Muscle layer of duodenum (tissue), 2 donors: ENCODE measurements around the gene SLC4A4.
"Not testable (repeated sequence)": the region's sequence is repeated elsewhere in the genome, so short reads cannot be mapped to it uniquely, and the experiment has no call there.

Experiments
- H3K27ac ChIP-seq: one replicate; pipeline ENCODE4 v1.7.0; 2013; ENCODE audit warnings: mild to moderate bottlenecking, low read length
- H3K27me3 ChIP-seq: one replicate; pipeline ENCODE4 v1.7.0; 2013; ENCODE audit warnings: low read depth, mild to moderate bottlenecking, control low read depth, low read length
- H3K36me3 ChIP-seq, 2 donors: one replicate each; pipeline ENCODE4 v1.7.0; 2013; ENCODE audit warnings: low read length in 2 of 2, control low read depth in 1 of 2, mild to moderate bottlenecking in 1 of 2; ENCODE audit not compliant: insufficient read depth in 2 of 2, control insufficient read depth in 1 of 2
- H3K4me1 ChIP-seq, 2 donors: one replicate each; pipeline ENCODE4 v1.7.0; 2013; ENCODE audit warnings: low read length in 2 of 2, mild to moderate bottlenecking in 2 of 2, control low read depth in 1 of 2, moderate library complexity in 1 of 2; ENCODE audit not compliant: insufficient read depth in 2 of 2, control insufficient read depth in 1 of 2
- H3K4me3 ChIP-seq, 2 donors: one replicate each; pipeline ENCODE4 v1.7.0; 2013; ENCODE audit warnings: low read length in 2 of 2, low read depth in 1 of 2, mild to moderate bottlenecking in 1 of 2
- H3K9me3 ChIP-seq, 2 donors: one replicate each; pipeline ENCODE4 v1.7.0; 2013; ENCODE audit warnings: low read length in 2 of 2, control low read depth in 1 of 2, mild to moderate bottlenecking in 1 of 2; ENCODE audit not compliant: control insufficient read depth in 1 of 2
- donor health status: healthy.

SLC4A4 gene

GRCh38 chr4:71383984-71384383 is 45.2 kb downstream of the SLC4A4 start:
- H3K4me1 ChIP-seq, result no peaks in the 10 kb centered on the region
- no peak overlapping the region for H3K27ac ChIP-seq
- no peaks in the 10 kb centered on the region for H3K36me3 ChIP-seq
- no peaks in the 10 kb centered on the region for H3K27me3 ChIP-seq
- H3K4me3 ChIP-seq, result no peak overlapping the region
- no peaks in the 10 kb centered on the region for H3K9me3 ChIP-seq

GRCh38 chr4:71389149-71389827 is 50.5 kb downstream of the SLC4A4 start:
- Histone ChIP-seq H3K4me3 (no peak overlapping the region), H3K27ac (no peak overlapping the region), H3K4me1 (peaks cover 0 to 7% of the 10 kb centered on the region in 2 donors), H3K27me3 (no peaks in the 10 kb centered on the region), H3K36me3 (no peaks in the 10 kb centered on the region), H3K9me3 (no peaks in the 10 kb centered on the region)

- H3K4me3 ChIP-seq, result no peak overlapping the region
- peaks cover 0 to 7% of the 10 kb centered on the region in 2 donors for H3K4me1 ChIP-seq
- no peaks in the 10 kb centered on the region for H3K9me3 ChIP-seq
- no peaks in the 10 kb centered on the region for H3K27me3 ChIP-seq
- H3K27ac ChIP-seq, result no peak overlapping the region
- H3K36me3 ChIP-seq, result no peaks in the 10 kb centered on the region
These were observed 53.3 kb downstream of the SLC4A4 start for GRCh38 chr4:71392109-71392508.

GRCh38 chr4:71396382-71396781 is 57.6 kb downstream of the SLC4A4 start:
- Histone ChIP-seq H3K9me3 (no peaks in the 10 kb centered on the region), H3K4me1 (no peaks in the 10 kb centered on the region), H3K4me3 (no peak overlapping the region), H3K27ac (no peak overlapping the region), H3K27me3 (no peaks in the 10 kb centered on the region), H3K36me3 (no peaks in the 10 kb centered on the region)

GRCh38 chr4:71400810-71401209 is 62.0 kb downstream of the SLC4A4 start:
- Histone ChIP-seq H3K9me3 (no peaks in the 10 kb centered on the region), H3K36me3 (no peaks in the 10 kb centered on the region), H3K4me3 (no peak overlapping the region), H3K4me1 (no peaks in the 10 kb centered on the region), H3K27ac (no peak overlapping the region), H3K27me3 (no peaks in the 10 kb centered on the region)

GRCh38 chr4:71402616-71403015 is 63.8 kb downstream of the SLC4A4 start:
- no peaks in the 10 kb centered on the region for H3K9me3 ChIP-seq
- no peaks in the 10 kb centered on the region for H3K36me3 ChIP-seq
- no peaks in the 10 kb centered on the region for H3K4me1 ChIP-seq
- H3K27me3 ChIP-seq, result no peaks in the 10 kb centered on the region
- no peak overlapping the region for H3K4me3 ChIP-seq
- no peak overlapping the region for H3K27ac ChIP-seq

- Histone ChIP-seq H3K9me3 (peaks cover 0 to 7% of the 10 kb centered on the region in 2 donors), H3K27ac (no peak overlapping the region), H3K4me1 (no peaks in the 10 kb centered on the region), H3K4me3 (no peak overlapping the region), H3K36me3 (no peaks in the 10 kb centered on the region), H3K27me3 (no peaks in the 10 kb centered on the region)
These were observed 65.2 kb downstream of the SLC4A4 start for GRCh38 chr4:71404049-71404448.

GRCh38 chr4:71405791-71406190 is 67.0 kb downstream of the SLC4A4 start:
- H3K4me1 ChIP-seq, result no peaks in the 10 kb centered on the region
- no peaks in the 10 kb centered on the region for H3K27me3 ChIP-seq
- no peaks in the 10 kb centered on the region for H3K36me3 ChIP-seq
- no peak overlapping the region for H3K27ac ChIP-seq
- no peak overlapping the region for H3K4me3 ChIP-seq
- peaks cover 0 to 7% of the 10 kb centered on the region in 2 donors for H3K9me3 ChIP-seq

GRCh38 chr4:71406459-71406963 is 67.7 kb downstream of the SLC4A4 start:
- no peaks in the 10 kb centered on the region for H3K27me3 ChIP-seq
- H3K27ac ChIP-seq, result no peak overlapping the region

GRCh38 chr4:71408961-71409360 is 70.1 kb downstream of the SLC4A4 start:
- H3K36me3 ChIP-seq, H3K27me3 ChIP-seq, H3K4me3 ChIP-seq, H3K4me1 ChIP-seq, H3K27ac ChIP-seq, H3K9me3 ChIP-seq: not testable (repeated sequence)

More at GRCh38 chr4:71406459-71406963, 67.7 kb downstream of the SLC4A4 start:
- H3K36me3 ChIP-seq, result no peaks in the 10 kb centered on the region
- peaks cover 0 to 7% of the 10 kb centered on the region in 2 donors for H3K9me3 ChIP-seq
- H3K4me1 ChIP-seq, result no peaks in the 10 kb centered on the region
- no peak overlapping the region for H3K4me3 ChIP-seq

GRCh38 chr4:71411981-71412380 is 73.2 kb downstream of the SLC4A4 start:
- no peaks in the 10 kb centered on the region for H3K27me3 ChIP-seq
- no peaks in the 10 kb centered on the region for H3K4me1 ChIP-seq
- H3K9me3 ChIP-seq, result peaks cover 0 to 7% of the 10 kb centered on the region in 2 donors
- no peak overlapping the region for H3K4me3 ChIP-seq
- no peak overlapping the region for H3K27ac ChIP-seq
- no peaks in the 10 kb centered on the region for H3K36me3 ChIP-seq

GRCh38 chr4:71415491-71415890 is 76.7 kb downstream of the SLC4A4 start:
- Histone ChIP-seq H3K27me3 (no peaks in the 10 kb centered on the region), H3K9me3 (no peaks in the 10 kb centered on the region), H3K36me3 (no peaks in the 10 kb centered on the region), H3K4me1 (no peaks in the 10 kb centered on the region), H3K4me3 (no peak overlapping the region), H3K27ac (no peak overlapping the region)
